ENCODE data around the gene TRIM68. TPM values are rescaled to one million over a fixed set of nuclear protein-coding genes. Genes with fewer than 3 reads are reported as not detected.

Gene TRIM68
- total and polyA plus RNA-seq, 7 experiments from 2014 or later: 3.8 to 29.5 (median 13.0) TPM

- no peak overlapping the region for H3K27ac Mint-ChIP-seq
- Histone ChIP-seq H3K4me1 (ENCODE audit: control insufficient read depth in 2 of 2, insufficient read depth in 2 of 2, low read length in 2 of 2) (no peaks in the 10 kb centered on the region), H3K27me3 (ENCODE audit: control insufficient read depth in 2 of 2, insufficient read depth in 2 of 2, low read length in 2 of 2) (no peaks in the 10 kb centered on the region), H3K27ac (ENCODE audit: low read depth, low read length) (no peak overlapping the region), H3K9me3 (ENCODE audit: control insufficient read depth in 2 of 3, low read length in 3 of 3) (no peaks in the 10 kb centered on the region), H3K36me3 (ENCODE audit: control insufficient read depth in 2 of 3, insufficient read depth in 3 of 3, low read length in 3 of 3) (no peaks in the 10 kb centered on the region), H3K4me3 (ENCODE audit: low read length) (no peak overlapping the region)
- H3K27me3 Mint-ChIP-seq: peaks cover 6 to 24% (median 13%) of the 10 kb centered on the region in 5 donors
- intact Hi-C loops (cut with micrococcal nuclease): no loop called here
- ATAC-seq (no peak), DNase-seq (no peak)
- CTCF ChIA-PET: no interaction called here
- peaks cover 0 to 21% (median 3%) of the 10 kb centered on the region in 11 donors for H3K9me3 Mint-ChIP-seq
- H3K4me3 Mint-ChIP-seq: no peak overlapping the region
- POLR2A ChIA-PET: no interaction called here
- H3K36me3 Mint-ChIP-seq: peaks cover 0 to 5% (median 0%) of the 10 kb centered on the region in 5 donors
- H3K4me1 Mint-ChIP-seq: no peaks in the 10 kb centered on the region
Observed at GRCh38 chr11:4559527-4560440, 48.2 kb downstream of the TRIM68 start.

- CTCF ChIA-PET: interaction anchor here (0.5 to 1.4 kb wide), 2 partner anchors 15 to 363 kb away, joined by 3 to 4 read pairs; no protein-coding TSS in a partner anchor
Observed at GRCh38 chr11:4551346-4551979, 56.6 kb downstream of the TRIM68 start.

More at GRCh38 chr11:4551346-4551979, 56.6 kb downstream of the TRIM68 start:
- DNase-seq: no peak
- Mint-ChIP-seq H3K4me1 (no peaks in the 10 kb centered on the region), H3K9me3 (peaks cover 0 to 8% (median 3%) of the 10 kb centered on the region in 11 donors), H3K4me3 (no peak overlapping the region), H3K36me3 (no peaks in the 10 kb centered on the region), H3K27ac (no peak overlapping the region), H3K27me3 (peaks cover 0 to 39% (median 35%) of the 10 kb centered on the region in 5 donors)
- intact Hi-C loops (cut with micrococcal nuclease): loop anchor here in 1 of 2 donors (1.0 kb wide), 1 partner anchor 364 kb away; no protein-coding TSS in a partner anchor
- Histone ChIP-seq H3K4me3 (ENCODE audit: low read length) (no peak overlapping the region), H3K9me3 (ENCODE audit: control insufficient read depth in 2 of 3, low read length in 3 of 3) (no peaks in the 10 kb centered on the region), H3K27me3 (ENCODE audit: control insufficient read depth in 2 of 2, insufficient read depth in 2 of 2, low read length in 2 of 2) (peaks cover 0 to 2% of the 10 kb centered on the region in 2 donors), H3K27ac (ENCODE audit: low read depth, low read length) (no peak overlapping the region), H3K4me1 (ENCODE audit: control insufficient read depth in 2 of 2, insufficient read depth in 2 of 2, low read length in 2 of 2) (no peaks in the 10 kb centered on the region), H3K36me3 (ENCODE audit: control insufficient read depth in 2 of 3, insufficient read depth in 3 of 3, low read length in 3 of 3) (no peaks in the 10 kb centered on the region)
- POLR2A ChIA-PET: no interaction called here
- ATAC-seq: no peak

Other genes with a start within 250 kb of the TRIM68 start
- gene OR52B4, start 239.8 kb downstream of the TRIM68 start, total RNA-seq: not detected
- gene OR52B4, start 239.8 kb downstream of the TRIM68 start, polyA plus RNA-seq: not detected
- gene TRIM21, start 214.5 kb downstream of the TRIM68 start, total RNA-seq: 10 to 100 TPM; 17.5 to 78.9 (median 29.7) TPM
- gene TRIM21, start 214.5 kb downstream of the TRIM68 start, polyA plus RNA-seq: 10 to 100 TPM; 34.7 to 62.2 TPM
- gene OR52K2, start 158.9 kb downstream of the TRIM68 start, total RNA-seq: 1 to 10 TPM in 1 of 5 experiments, not detected in 4; 1.4 TPM
- not detected for gene OR52K2, start 158.9 kb downstream of the TRIM68 start, polyA plus RNA-seq
- under 1 TPM in 2 of 5 experiments, not detected in 3; 0.29 to 0.39 TPM for gene OR52K1, start 125.6 kb downstream of the TRIM68 start, total RNA-seq
- gene OR52K1, start 125.6 kb downstream of the TRIM68 start, polyA plus RNA-seq: not detected
- not detected for gene OR52M1, start 63.0 kb downstream of the TRIM68 start, total RNA-seq
- not detected for gene OR52M1, start 63.0 kb downstream of the TRIM68 start, polyA plus RNA-seq
- gene OR52I2, start 26.5 kb downstream of the TRIM68 start, total RNA-seq: not detected
- not detected for gene OR52I2, start 26.5 kb downstream of the TRIM68 start, polyA plus RNA-seq
- not detected for gene OR52I1, start 14.2 kb downstream of the TRIM68 start, total RNA-seq
- under 1 TPM in 1 of 2 donors, not detected in 1; 0.07 TPM for gene OR52I1, start 14.2 kb downstream of the TRIM68 start, polyA plus RNA-seq
- not detected for gene OR51D1, start 29.2 kb upstream of the TRIM68 start, total RNA-seq
- not detected for gene OR51D1, start 29.2 kb upstream of the TRIM68 start, polyA plus RNA-seq
- gene OR51E1, start 35.8 kb upstream of the TRIM68 start, total RNA-seq: not detected
- gene OR51E1, start 35.8 kb upstream of the TRIM68 start, polyA plus RNA-seq: not detected
- not detected for gene OR51E2, start 89.6 kb upstream of the TRIM68 start, total RNA-seq
- gene OR51E2, start 89.6 kb upstream of the TRIM68 start, polyA plus RNA-seq: not detected
- gene MMP26, start 96.6 kb upstream of the TRIM68 start, total RNA-seq: not detected
- gene MMP26, start 96.6 kb upstream of the TRIM68 start, polyA plus RNA-seq: not detected
- gene OR51F1, start 161.7 kb upstream of the TRIM68 start, total RNA-seq: not detected
- gene OR51F1, start 161.7 kb upstream of the TRIM68 start, polyA plus RNA-seq: not detected
- gene OR52R1, start 196.1 kb upstream of the TRIM68 start, total RNA-seq: not detected
- gene OR52R1, start 196.1 kb upstream of the TRIM68 start, polyA plus RNA-seq: not detected
- not detected for gene OR51F2, start 213.1 kb upstream of the TRIM68 start, total RNA-seq
- gene OR51F2, start 213.1 kb upstream of the TRIM68 start, polyA plus RNA-seq: not detected
- gene OR51S1, start 241.0 kb upstream of the TRIM68 start, total RNA-seq: not detected
- gene OR51S1, start 241.0 kb upstream of the TRIM68 start, polyA plus RNA-seq: not detected